ENCODE results near the gene SEMA3F. TPM values are rescaled to one million over a fixed set of nuclear protein-coding genes. Genes with fewer than 3 reads are reported as not detected.

SEMA3F gene
- 11.3 TPM for total RNA-seq

GRCh38 chr3:50154840-50155490 lies at the start of gene SEMA3F:
Gene SEMA3F (plus strand): TSS chr3:50155324. CDS start chr3:50159623, 4,299 bp downstream.

GRCh38 chr3:50190936-50191660 lies 36.0 kb downstream of the SEMA3F start, which contains the start of gene GNAT1:
Gene GNAT1 (plus strand): TSS chr3:50191610. CDS start chr3:50191726, 116 bp downstream.

GRCh38 chr3:50204804-50205412 lies 49.8 kb downstream of the SEMA3F start, which contains the start of gene SLC38A3:
Gene SLC38A3 (plus strand): TSS chr3:50205271. CDS start chr3:50214200, 8,929 bp downstream.

GRCh38 chr3:50235716-50236483 lies 80.8 kb downstream of the SEMA3F start, which contains the start of gene GNAI2:
Gene GNAI2 (plus strand): TSS chr3:50236204. CDS start chr3:50236336, 132 bp downstream.

Small RNAs within 50 kb of the gene (small RNA-seq; reads per million reads assigned to genes)
- gene MIR566 (ENCODE audit: low replicate concordance) = not detected
- not detected for gene MIR5787 (ENCODE audit: low replicate concordance)

Other genes starting within 250 kb of the SEMA3F start
- 16.6 TPM for gene MON1A, start 225.5 kb upstream of the SEMA3F start, total RNA-seq
- 213 TPM for gene RBM6, start 215.2 kb upstream of the SEMA3F start, total RNA-seq
- gene RBM5, start 66.4 kb upstream of the SEMA3F start, total RNA-seq = 503 TPM
- not detected for gene GNAT1, start 36.3 kb downstream of the SEMA3F start, total RNA-seq
- gene SLC38A3, start 49.9 kb downstream of the SEMA3F start, total RNA-seq = 8.1 TPM
- gene GNAI2, start 80.9 kb downstream of the SEMA3F start, total RNA-seq = 120 TPM
- 5.3 TPM for gene SEMA3B, start 113.8 kb downstream of the SEMA3F start, total RNA-seq
- not detected for gene LSMEM2, start 123.8 kb downstream of the SEMA3F start, total RNA-seq
- 28.2 TPM for gene IFRD2, start 137.1 kb downstream of the SEMA3F start, total RNA-seq
- gene HYAL3, start 144.1 kb downstream of the SEMA3F start, total RNA-seq = 5.6 TPM
- 10.3 TPM for gene NAA80, start 144.1 kb downstream of the SEMA3F start, total RNA-seq
- 2.8 TPM for gene HYAL1, start 148.2 kb downstream of the SEMA3F start, total RNA-seq
- 41.6 TPM for gene HYAL2, start 167.4 kb downstream of the SEMA3F start, total RNA-seq
- gene TUSC2, start 172.9 kb downstream of the SEMA3F start, total RNA-seq = 10.6 TPM
- gene RASSF1, start 185.5 kb downstream of the SEMA3F start, total RNA-seq = 14.1 TPM
- 3.4 TPM for gene ZMYND10, start 190.4 kb downstream of the SEMA3F start, total RNA-seq
- 33.5 TPM for gene NPRL2, start 195.5 kb downstream of the SEMA3F start, total RNA-seq
- 17.8 TPM for gene CYB561D2, start 195.5 kb downstream of the SEMA3F start, total RNA-seq
- 21.3 TPM for gene TMEM115, start 204.2 kb downstream of the SEMA3F start, total RNA-seq